Measurements from ENCODE around the gene ACSL6. TPM values are rescaled to one million over a fixed set of nuclear protein-coding genes. Genes with fewer than 3 reads are reported as not detected.

Gene ACSL6
- total and polyA plus RNA-seq, 2 experiments from 2014 or later, result 0.18 to 0.48 TPM

- TF ChIP-seq CTCF (IDR thresholded peaks at IDR 0.05; ENCODE audit: low read depth, low read length), result no peak
- no peaks in the 10 kb centered on the region for H3K9me3 ChIP-seq (ENCODE audit: low read depth)
- no peak for DNase-seq (ENCODE audit: low read depth in 1 of 2, low spot score in 1 of 2)
These were observed 38.7 kb upstream of the ACSL6 start for GRCh38 chr5:132050136-132050535.

GRCh38 chr5:132049559-132049958 lies 38.1 kb upstream of the ACSL6 start:
- Histone ChIP-seq H3K27ac (no peak overlapping the region), H3K36me3 (no peaks in the 10 kb centered on the region), H3K4me3 (no peak overlapping the region), H3K27me3 (no peaks in the 10 kb centered on the region), H3K9me3 (ENCODE audit: low read depth) (no peaks in the 10 kb centered on the region), H3K4me1 (ENCODE audit: low read depth) (no peaks in the 10 kb centered on the region)
- no peak for TF ChIP-seq CTCF (IDR thresholded peaks at IDR 0.05; ENCODE audit: low read depth, low read length)
- no peak for DNase-seq (ENCODE audit: low read depth in 1 of 2, low spot score in 1 of 2)

More at GRCh38 chr5:132050136-132050535, 38.7 kb upstream of the ACSL6 start:
- Histone ChIP-seq H3K4me3 (no peak overlapping the region), H3K4me1 (ENCODE audit: low read depth) (no peaks in the 10 kb centered on the region), H3K27ac (no peak overlapping the region), H3K27me3 (no peaks in the 10 kb centered on the region), H3K36me3 (no peaks in the 10 kb centered on the region)

GRCh38 chr5:132049093-132049492 lies 37.6 kb upstream of the ACSL6 start:
- no peak for DNase-seq (ENCODE audit: low read depth in 1 of 2, low spot score in 1 of 2)
- H3K4me3 ChIP-seq, result no peak overlapping the region
- H3K27ac ChIP-seq, result no peak overlapping the region
- no peaks in the 10 kb centered on the region for H3K36me3 ChIP-seq
- TF ChIP-seq CTCF (IDR thresholded peaks at IDR 0.05; ENCODE audit: low read depth, low read length), result no peak
- no peaks in the 10 kb centered on the region for H3K9me3 ChIP-seq (ENCODE audit: low read depth)
- H3K4me1 ChIP-seq (ENCODE audit: low read depth), result no peaks in the 10 kb centered on the region
- no peaks in the 10 kb centered on the region for H3K27me3 ChIP-seq

GRCh38 chr5:132046880-132047299 lies 35.4 kb upstream of the ACSL6 start:
- DNase-seq (ENCODE audit: low read depth in 1 of 2, low spot score in 1 of 2), result no peak
- H3K9me3 ChIP-seq (ENCODE audit: low read depth), result no peaks in the 10 kb centered on the region
- H3K4me3 ChIP-seq, result no peak overlapping the region
- H3K36me3 ChIP-seq, result no peaks in the 10 kb centered on the region
- no peak for TF ChIP-seq CTCF (IDR thresholded peaks at IDR 0.05; ENCODE audit: low read depth, low read length)
- no peaks in the 10 kb centered on the region for H3K4me1 ChIP-seq (ENCODE audit: low read depth)
- no peaks in the 10 kb centered on the region for H3K27me3 ChIP-seq
- H3K27ac ChIP-seq, result no peak overlapping the region

- Histone ChIP-seq H3K9me3 (ENCODE audit: low read depth) (no peaks in the 10 kb centered on the region), H3K4me3 (no peak overlapping the region), H3K36me3 (no peaks in the 10 kb centered on the region), H3K27ac (no peak overlapping the region), H3K27me3 (no peaks in the 10 kb centered on the region), H3K4me1 (ENCODE audit: low read depth) (no peaks in the 10 kb centered on the region)
- no peak for DNase-seq (ENCODE audit: low read depth in 1 of 2, low spot score in 1 of 2)
- TF ChIP-seq CTCF (IDR thresholded peaks at IDR 0.05; ENCODE audit: low read depth, low read length), result no peak
These were observed 32.7 kb upstream of the ACSL6 start for GRCh38 chr5:132044207-132044606.

GRCh38 chr5:132037353-132037752 lies 25.9 kb upstream of the ACSL6 start:
- H3K27ac ChIP-seq, result no peak overlapping the region
- DNase-seq (ENCODE audit: low read depth in 1 of 2, low spot score in 1 of 2), result no peak
- H3K4me3 ChIP-seq, result no peak overlapping the region
- H3K36me3 ChIP-seq, result no peaks in the 10 kb centered on the region
- no peaks in the 10 kb centered on the region for H3K4me1 ChIP-seq (ENCODE audit: low read depth)
- H3K27me3 ChIP-seq, result peaks cover 3% of the 10 kb centered on the region
- TF ChIP-seq CTCF (IDR thresholded peaks at IDR 0.05; ENCODE audit: low read depth, low read length), result no peak
- no peaks in the 10 kb centered on the region for H3K9me3 ChIP-seq (ENCODE audit: low read depth)

Measured in cardiac muscle cell (in vitro differentiated cells and primary cell).